GM12878 (cell line): ENCODE measurements around the gene NFKBIE. TPM values are rescaled to one million over a fixed set of nuclear protein-coding genes. Genes with fewer than 3 reads are reported as not detected.

Experiments
- ATAC-seq: fragments of 200-7000 bp; cut with Tn5 transposase; 3 replicates; pipeline ENCODE4 v1.9.1; 2020; ENCODE audit warnings: mild to moderate bottlenecking, moderate library complexity
- BruUV-seq: library from RNA; stranded (reverse); fragments of 400-500 nt; replicated peaks from 2 replicates; lab custom pipeline; 2021; lab: Mats Ljungman, UMichigan
- CTCF ChIA-PET: fragments of 300-600 bp; sonication (Branson Sonifier 250); formaldehyde crosslinking; extraction: SDS; loops from one replicate; lab custom pipeline; 2021; ENCODE audit warnings: inconsistent platforms; lab: Yijun Ruan, JAX
- POLR2A ChIA-PET: fragments of 350-600 bp; formaldehyde crosslinking; extraction: SDS; loops from one replicate; lab custom pipeline; 2021; ENCODE audit warnings: inconsistent platforms; lab: Charles Lee
- RAD21 ChIA-PET: fragments of 300-600 bp; sonication (Branson Sonifier 250); formaldehyde crosslinking; loops from one replicate; lab custom pipeline; 2023; ENCODE audit warnings: antibody characterized with exemption; ENCODE audit not compliant: unreplicated experiment; lab: Charles Lee
- SMC1A ChIA-PET: fragments of 300-600 bp; sonication (Branson Sonifier 250); formaldehyde crosslinking; loops from one replicate; lab custom pipeline; 2023; ENCODE audit not compliant: unreplicated experiment, uncharacterized antibody; lab: Charles Lee
- DNase-seq: peaks from one replicate; pipeline ENCODE4 v3.0.0-alpha.2; 2011; ENCODE audit warnings: low read depth, low spot score
- FAIRE-seq: peaks from 3 replicates; lab custom pipeline; 2011; peaks lifted over from hg19 to GRCh38; lab: Jason Lieb, UNC
- H2AFZ ChIP-seq: 2 replicates; pipeline ENCODE4 v1.6.0; 2011; ENCODE audit warnings: low read depth, low read length, control low read depth; ENCODE audit not compliant: control insufficient read depth
- H3K27ac ChIP-seq: 2 replicates; pipeline ENCODE4 v1.5.1; 2011; ENCODE audit warnings: control low read depth; ENCODE audit not compliant: control insufficient read depth, insufficient read depth
- H3K27me3 ChIP-seq, 2 experiments: replicated peaks in 1 of 2; 2 replicates each; pipeline versions ENCODE4 v1.6.0 to v1.6.1; 2011; ENCODE audit warnings: low read length in 1 of 2; ENCODE audit not compliant: control insufficient read depth in 2 of 2, insufficient read depth in 2 of 2
- H3K36me3 ChIP-seq, 2 experiments: 2 replicates each; pipeline ENCODE4 v1.5.1; 2011; ENCODE audit warnings: low read length in 1 of 2; ENCODE audit not compliant: control insufficient read depth in 2 of 2, insufficient read depth in 2 of 2
- H3K4me1 ChIP-seq: 2 replicates; pipeline ENCODE4 v1.6.1; 2011; ENCODE audit warnings: mild to moderate bottlenecking, low read length, moderate library complexity, mixed read lengths; ENCODE audit not compliant: control insufficient read depth, insufficient read depth
- H3K4me2 ChIP-seq: 2 replicates; pipeline ENCODE4 v1.6.0; 2011; ENCODE audit warnings: control low read depth; ENCODE audit not compliant: control insufficient read depth, insufficient read depth
- H3K4me3 ChIP-seq: fragments of 200-600 bp; sonication (generic); 2 replicates; pipeline ENCODE4 v1.5.1; 2016
- H3K79me2 ChIP-seq: 2 replicates; pipeline ENCODE4 v1.6.0; 2011; ENCODE audit warnings: low read length; ENCODE audit not compliant: control insufficient read depth, insufficient read depth
- H3K9ac ChIP-seq: 2 replicates; pipeline ENCODE4 v1.8.0; 2011; ENCODE audit warnings: low read length, control low read depth, mixed read lengths; ENCODE audit not compliant: control insufficient read depth, insufficient read depth
- H3K9me3 ChIP-seq: replicated peaks from 3 replicates; pipeline ENCODE4 v1.5.1; 2011; ENCODE audit warnings: mild to moderate bottlenecking, low read length; ENCODE audit not compliant: control insufficient read depth, insufficient read depth
- H4K20me1 ChIP-seq: 2 replicates; pipeline ENCODE4 v1.6.0; 2011; ENCODE audit not compliant: control insufficient read depth, insufficient read depth
- CHD4 ChIP-seq: fragments of 200-600 bp; sonication (generic); IDR thresholded peaks from 2 replicates; pipeline ENCODE4 v1.6.1; 2016; ENCODE audit warnings: mild to moderate bottlenecking
- EED ChIP-seq: sonication (generic); IDR thresholded peaks from 2 replicates; pipeline ENCODE4 v1.6.1; 2016; ENCODE audit warnings: antibody characterized with exemption, low read depth
- ESRRA ChIP-seq: IDR thresholded peaks from 2 replicates; pipeline ENCODE4 v1.6.1; 2012; ENCODE audit warnings: mild to moderate bottlenecking, low read length, improper control_type of control experiment
- MEF2B ChIP-seq: fragments of 450-650 bp; IDR thresholded peaks from 2 replicates; pipeline ENCODE4 v1.6.1; 2018; ENCODE audit warnings: mild to moderate bottlenecking, moderate library complexity; ENCODE audit not compliant: partially characterized antibody, poor library complexity, severe bottlenecking
- NFYA ChIP-seq: IDR thresholded peaks from 2 replicates; pipeline ENCODE4 v1.6.1; 2011; ENCODE audit warnings: low read depth, mild to moderate bottlenecking, low read length, improper control_type of control experiment, borderline replicate concordance
- NR2C1 ChIP-seq: fragments of 450-650 bp; IDR thresholded peaks from 2 replicates; pipeline ENCODE4 v1.6.1; 2017; ENCODE audit warnings: antibody characterized with exemption, mild to moderate bottlenecking, moderate library complexity
- POLR2AphosphoS2 ChIP-seq: IDR thresholded peaks from 2 replicates; pipeline ENCODE4 v1.6.1; 2011; ENCODE audit warnings: low read depth, mild to moderate bottlenecking, low read length, improper control_type of control experiment, moderate library complexity
- POLR2AphosphoS5 ChIP-seq: IDR thresholded peaks from 2 replicates; pipeline ENCODE4 v1.6.1; 2011; ENCODE audit warnings: mild to moderate bottlenecking, low read length, inconsistent platforms
- POU2F2 ChIP-seq: IDR thresholded peaks from 3 replicates; pipeline ENCODE4 v1.6.1; 2011; ENCODE audit warnings: low read depth, mild to moderate bottlenecking, low read length, borderline replicate concordance
- RCOR1 ChIP-seq: conservative IDR thresholded peaks from 2 replicates; pipeline ENCODE4 v1.6.1; 2012; ENCODE audit warnings: low read depth, low read length, improper control_type of control experiment
- RELA ChIP-seq: fragments of 450-650 bp; IDR thresholded peaks from 2 replicates; pipeline ENCODE4 v1.8.0; 2014; ENCODE audit warnings: borderline replicate concordance; ENCODE audit not compliant: partially characterized antibody
- SUPT20H ChIP-seq: IDR thresholded peaks from 2 replicates; pipeline ENCODE4 v1.6.1; 2011; ENCODE audit warnings: low read depth, mild to moderate bottlenecking, low read length, moderate library complexity, borderline replicate concordance; ENCODE audit not compliant: control insufficient read depth
- TAF1 ChIP-seq: IDR thresholded peaks from 2 replicates; pipeline ENCODE4 v1.6.1; 2011; ENCODE audit warnings: mild to moderate bottlenecking, low read depth, low read length, borderline replicate concordance
- TCF12 ChIP-seq: IDR thresholded peaks from 2 replicates; pipeline ENCODE4 v1.6.1; 2011; ENCODE audit warnings: low read depth, mild to moderate bottlenecking, low read length
- YY1 ChIP-seq: IDR thresholded peaks from 2 replicates; pipeline ENCODE4 v1.6.1; 2011; ENCODE audit warnings: low read depth, mild to moderate bottlenecking, low read length
- ZNF24 ChIP-seq: fragments of 450-650 bp; IDR thresholded peaks from 2 replicates; pipeline ENCODE4 v1.6.1; 2017; ENCODE audit warnings: antibody characterized with exemption, mild to moderate bottlenecking
- ZNF384 ChIP-seq: IDR thresholded peaks from 2 replicates; pipeline ENCODE4 v1.6.1; 2012; ENCODE audit warnings: low read depth, mild to moderate bottlenecking, low read length, improper control_type of control experiment, borderline replicate concordance
- WGBS: methylation state at CpG from one replicate; pipeline ENCODE4 v1.1.6; 2016; ENCODE audit warnings: low lambda C conversion rate; ENCODE audit not compliant: insufficient replicate concordance, insufficient coverage; ENCODE audit errors: missing lambda C conversion rate; 5-methylcytosine and 5-hydroxymethylcytosine counted together
- in situ Hi-C: fragments of 300-500 bp; cut with MboI; formaldehyde crosslinking; loops from 9 replicates; pipeline ENCODE4 v1.14.3; 2018; ENCODE audit warnings: mixed read lengths
- intact Hi-C: fragments of 100-400 bp; cut with micrococcal nuclease; formaldehyde crosslinking; loops from one replicate; pipeline ENCODE4 v1.14.2; 2022; ENCODE audit not compliant: unreplicated experiment
- polyA plus RNA-seq, 11 experiments: library from polyadenylated mRNA; depleted of rRNA in 4 of 11; unstranded in 6 of 11; stranded (reverse) in 5 of 11; fragments of >200 nt; fragmentation: Nextera tagmentation in 4 of 11; fragmentation: Illumina TruSeq in 1 of 11; extraction: Ambion mirVana in 4 of 11; extraction: Trizol in 1 of 11; gene quantifications; 1 replicate in 1 of 11; 2 replicates in 10 of 11; pipeline versions ENCODE4 v1.2.1 to v1.2.3, GENCODE V29; 2011 to 2016; ENCODE audit warnings: inconsistent platforms in 2 of 11, missing spikeins in 2 of 11, low read depth in 1 of 11
- total RNA-seq, 4 experiments: library from RNA; depleted of rRNA in 3 of 4; stranded (reverse); fragments of >200 nt in 3 of 4; fragmentation: Illumina TruSeq in 1 of 4; extraction: Trizol in 1 of 4; gene quantifications; 2 replicates each; pipeline versions ENCODE4 v1.2.1 to v1.2.3, GENCODE V29; 2013 to 2021
- TF ChIP-seq, protein P1 (sequence below): fragments of 450-650 bp; IDR thresholded peaks from 2 replicates; pipeline ENCODE4 v1.6.1; 2018; ENCODE audit warnings: mild to moderate bottlenecking, low read depth, moderate library complexity; ENCODE audit not compliant: partially characterized antibody
- TF ChIP-seq, protein P2 (sequence below): fragments of 450-650 bp; IDR thresholded peaks from 2 replicates; pipeline ENCODE4 v1.6.1; 2016; ENCODE audit warnings: mild to moderate bottlenecking

NFKBIE gene
- total and polyA plus RNA-seq, 10 of the 15 experiments (the other 5 are each of a cell fraction or from before 2014, with no cell fraction given), result 10.4 to 106 (median 38.8) TPM

DNA sequence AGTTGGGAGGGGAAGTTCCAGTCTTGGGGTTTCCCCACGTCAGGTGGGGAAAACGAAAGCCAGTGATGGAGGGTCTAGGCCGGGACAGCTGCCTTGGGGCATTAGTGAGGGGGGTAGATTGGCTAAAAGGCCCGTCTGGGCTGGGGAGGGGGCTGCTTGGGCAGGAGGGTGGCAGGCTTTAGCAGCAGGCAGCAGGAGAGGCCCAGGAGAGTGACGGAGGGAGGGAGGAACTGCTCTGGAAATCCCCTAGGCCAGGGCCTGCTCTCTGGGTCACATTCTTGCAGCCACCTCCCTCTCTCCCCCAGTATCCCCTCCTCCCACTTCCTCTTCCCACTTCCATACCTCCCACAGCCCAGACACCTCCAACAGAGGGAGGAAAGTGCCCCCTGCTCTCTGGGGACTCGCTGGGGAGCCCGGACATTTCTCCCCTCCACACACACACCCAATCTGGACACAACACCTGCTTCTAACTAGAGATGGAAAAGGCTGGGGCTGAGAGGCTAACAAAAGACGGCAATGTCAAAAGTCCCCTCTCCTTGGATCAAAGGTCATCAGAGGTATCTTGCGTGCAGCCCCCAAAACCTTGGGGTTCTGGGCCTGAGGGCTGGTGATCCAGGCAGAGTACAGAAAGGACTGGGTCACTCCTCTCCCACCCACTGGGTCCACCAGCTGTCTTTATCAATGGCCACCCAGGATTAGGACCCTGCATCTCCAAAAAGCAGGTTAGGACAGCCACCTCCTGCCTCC lies 1.8 kb downstream of the NFKBIE start:
- Histone ChIP-seq H3K79me2 (peaks cover 69% of the 10 kb centered on the region), H3K27ac (peak overlapping the region; percentile 99), H3K4me2 (peak overlapping the region; percentile 98), H3K4me3 (peak overlapping the region; percentile 98), H3K9ac (peak overlapping the region; percentile 90), H2AFZ (no peak overlapping the region), H3K27me3 (no peaks in the 10 kb centered on the region), H4K20me1 (no peaks in the 10 kb centered on the region), H3K36me3 (peaks cover 13 to 20% of the 10 kb centered on the region in 2 experiments), H3K9me3 (no peaks in the 10 kb centered on the region), H3K4me1 (peaks cover 61% of the 10 kb centered on the region)
- ATAC-seq (peak; percentile 40), FAIRE-seq (no peak), DNase-seq (no peak)
- in situ Hi-C loops (no loop called here), intact Hi-C loops (loop anchor here (2.0 kb wide), 1 partner anchor 49 kb away; the partner anchor contains the start of gene AARS2)
- ChIA-PET POLR2A (interaction anchor here (0.9 to 10.7 kb wide), 8 partner anchors 9 to 142 kb away, joined by 4 to 131 read pairs (median 5); partner anchors contain the start of genes HSP90AB1 and SLC29A1), CTCF (interaction anchor here (0.8 to 2.4 kb wide), 17 partner anchors 8 to 189 kb away, joined by 3 to 14 read pairs (median 6); partner anchors contain the start of genes AARS2 and HSP90AB1), SMC1A (interaction anchor here (0.9 to 2.0 kb wide), 6 partner anchors 16 to 91 kb away, joined by 3 to 18 read pairs (median 5); partner anchors contain the start of gene HSP90AB1), RAD21 (interaction anchor here (1.0 to 2.2 kb wide), 8 partner anchors 8 to 185 kb away, joined by 3 to 12 read pairs (median 4); partner anchors contain the start of gene HSP90AB1)
- TSS peak; percentile 89 for BruUV-seq
- 0% methylated on average over 8 of the region's 9 CpGs for WGBS
- no peak for TF ChIP-seq ESRRA
- TF ChIP-seq POLR2AphosphoS2, result peak; percentile 23
- TF ChIP-seq SUPT20H, result no peak
- peak; percentile 57; the same call in 2 of the 3 replicates for TF ChIP-seq POU2F2
- TF ChIP-seq ZNF24, result peak; percentile 62
- TF ChIP-seq RCOR1, result 0 out of 2 replicates have a peak, but pooled peaks have one; percentile 40
- peak; percentile 74 for TF ChIP-seq MEF2B
- TF ChIP-seq, protein P1, sequence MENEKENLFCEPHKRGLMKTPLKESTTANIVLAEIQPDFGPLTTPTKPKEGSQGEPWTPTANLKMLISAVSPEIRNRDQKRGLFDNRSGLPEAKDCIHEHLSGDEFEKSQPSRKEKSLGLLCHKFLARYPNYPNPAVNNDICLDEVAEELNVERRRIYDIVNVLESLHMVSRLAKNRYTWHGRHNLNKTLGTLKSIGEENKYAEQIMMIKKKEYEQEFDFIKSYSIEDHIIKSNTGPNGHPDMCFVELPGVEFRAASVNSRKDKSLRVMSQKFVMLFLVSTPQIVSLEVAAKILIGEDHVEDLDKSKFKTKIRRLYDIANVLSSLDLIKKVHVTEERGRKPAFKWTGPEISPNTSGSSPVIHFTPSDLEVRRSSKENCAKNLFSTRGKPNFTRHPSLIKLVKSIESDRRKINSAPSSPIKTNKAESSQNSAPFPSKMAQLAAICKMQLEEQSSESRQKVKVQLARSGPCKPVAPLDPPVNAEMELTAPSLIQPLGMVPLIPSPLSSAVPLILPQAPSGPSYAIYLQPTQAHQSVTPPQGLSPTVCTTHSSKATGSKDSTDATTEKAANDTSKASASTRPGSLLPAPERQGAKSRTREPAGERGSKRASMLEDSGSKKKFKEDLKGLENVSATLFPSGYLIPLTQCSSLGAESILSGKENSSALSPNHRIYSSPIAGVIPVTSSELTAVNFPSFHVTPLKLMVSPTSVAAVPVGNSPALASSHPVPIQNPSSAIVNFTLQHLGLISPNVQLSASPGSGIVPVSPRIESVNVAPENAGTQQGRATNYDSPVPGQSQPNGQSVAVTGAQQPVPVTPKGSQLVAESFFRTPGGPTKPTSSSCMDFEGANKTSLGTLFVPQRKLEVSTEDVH, result no peak
- TF ChIP-seq, protein P2, sequence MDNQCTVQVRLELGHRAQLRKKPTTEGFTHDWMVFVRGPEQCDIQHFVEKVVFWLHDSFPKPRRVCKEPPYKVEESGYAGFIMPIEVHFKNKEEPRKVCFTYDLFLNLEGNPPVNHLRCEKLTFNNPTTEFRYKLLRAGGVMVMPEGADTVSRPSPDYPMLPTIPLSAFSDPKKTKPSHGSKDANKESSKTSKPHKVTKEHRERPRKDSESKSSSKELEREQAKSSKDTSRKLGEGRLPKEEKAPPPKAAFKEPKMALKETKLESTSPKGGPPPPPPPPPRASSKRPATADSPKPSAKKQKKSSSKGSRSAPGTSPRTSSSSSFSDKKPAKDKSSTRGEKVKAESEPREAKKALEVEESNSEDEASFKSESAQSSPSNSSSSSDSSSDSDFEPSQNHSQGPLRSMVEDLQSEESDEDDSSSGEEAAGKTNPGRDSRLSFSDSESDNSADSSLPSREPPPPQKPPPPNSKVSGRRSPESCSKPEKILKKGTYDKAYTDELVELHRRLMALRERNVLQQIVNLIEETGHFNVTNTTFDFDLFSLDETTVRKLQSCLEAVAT, result peak; percentile 84; the same call in 1 of the 2 replicates
- TF ChIP-seq RELA, result peak; percentile 79
- TF ChIP-seq POLR2AphosphoS5, result peak; percentile 75
- TF ChIP-seq NFYA, result no peak
- peak; percentile 89 for TF ChIP-seq EED
- TF ChIP-seq TCF12, result peak; percentile 73
- no peak for TF ChIP-seq ZNF384
- no peak for TF ChIP-seq YY1
- TF ChIP-seq NR2C1, result no peak; the same call in 1 of the 2 replicates
- no peak for TF ChIP-seq CHD4
- peak; percentile 67; the same call in 1 of the 2 replicates for TF ChIP-seq TAF1
